Right lobe of liver (tissue), 6 donors: Measurements from ENCODE around the gene EDRF1. TPM values are rescaled to one million over a fixed set of nuclear protein-coding genes. Genes with fewer than 3 reads are reported as not detected.

Experiments
- ATAC-seq, 4 donors: fragments of 200-7000 bp; cut with Tn5 transposase; one replicate each; pipeline ENCODE4 v1.9.1; 2020; ENCODE audit warnings: mild to moderate bottlenecking in 4 of 4, moderate library complexity in 4 of 4
- DNase-seq, 3 donors: peaks; one replicate each; pipeline ENCODE4 v3.0.0-alpha.2; 2020
- H3K27ac ChIP-seq, 3 donors: fragments of 200-600 bp; one replicate each; pipeline ENCODE4 v1.8.0; 2022
- H3K27me3 ChIP-seq, 2 donors: fragments of 200-600 bp; one replicate each; pipeline ENCODE4 v1.8.0; 2022
- H3K36me3 ChIP-seq, 4 donors: fragments of 200-600 bp; sonication (generic) in 1 of 4; one replicate each; pipeline versions ENCODE4 v1.5.1 to v1.8.0; 2017 to 2022; ENCODE audit warnings: control low read depth in 1 of 4
- H3K4me1 ChIP-seq, 4 donors: fragments of 200-600 bp; sonication (generic) in 1 of 4; one replicate each; pipeline versions ENCODE4 v1.5.1 to v1.8.0; 2017 to 2022; ENCODE audit warnings: control low read depth in 1 of 4
- H3K4me3 ChIP-seq, 3 donors: fragments of 200-600 bp; one replicate each; pipeline ENCODE4 v1.8.0; 2022
- H3K9me3 ChIP-seq, 4 donors: fragments of 200-600 bp; sonication (generic) in 1 of 4; one replicate each; pipeline versions ENCODE4 v1.5.1 to v1.8.0; 2017 to 2022; ENCODE audit warnings: control low read depth in 1 of 4
- CTCF ChIP-seq, 4 donors: fragments of 200-600 bp in 3 of 4; fragments of 450-650 bp in 1 of 4; IDR thresholded peaks; one replicate each; pipeline versions ENCODE4 v1.5.1 to v1.8.0; 2016 to 2022; ENCODE audit warnings: antibody characterized with exemption in 4 of 4, mild to moderate bottlenecking in 2 of 4
- POLR2A ChIP-seq: fragments of 450-650 bp; IDR thresholded peaks from one replicate; pipeline ENCODE4 v1.6.1; 2017; ENCODE audit warnings: antibody characterized with exemption, mild to moderate bottlenecking
- WGBS: methylation state at CpG from one replicate; pipeline ENCODE4 v1.1.6; 2018; ENCODE audit warnings: low coverage, low lambda C conversion rate; ENCODE audit not compliant: insufficient coverage; ENCODE audit errors: missing lambda C conversion rate; 5-methylcytosine and 5-hydroxymethylcytosine counted together
- intact Hi-C, 2 donors: fragments of 100-400 bp; cut with DNase I; formaldehyde crosslinking; loops; one replicate each; pipeline versions ENCODE4 v1.11.2 to v1.14.1; 2022
- total RNA-seq, 6 experiments: library from RNA; depleted of rRNA in 2 of 6; stranded (reverse); fragments of >200 nt in 2 of 6; fragmentation: NEBNext Ultra II Directional in 3 of 6; extraction: Animal tissue kit (Norgen Biotek cat#: 25700) in 3 of 6; gene quantifications; one replicate each; pipeline versions ENCODE4 v1.1.0 to v1.2.4, GENCODE V29; 2016 to 2023
- donor health status: DM: no; HTN: yes; CAD: no.
- donor health status: DM: no; HTN: no; CAD: no.
- donor health status: DM: no; HTN: no; CAD: no.
- donor health status: DM: no; HTN: yes; CAD: no.
- donor health status: DM: no; HTN: yes; CAD: no.

The EDRF1 gene
- total RNA-seq, 6 experiments from 2014 or later = 6.5 to 8.5 (median 8.1) TPM

- WGBS = 36% methylated on average over 8 of the region's 8 CpGs
- DNase-seq = no peak
- intact Hi-C loops = no loop called here
Measured at GRCh38 chr10:125689955-125690569, 29.4 kb upstream of the EDRF1 start.

DNA sequence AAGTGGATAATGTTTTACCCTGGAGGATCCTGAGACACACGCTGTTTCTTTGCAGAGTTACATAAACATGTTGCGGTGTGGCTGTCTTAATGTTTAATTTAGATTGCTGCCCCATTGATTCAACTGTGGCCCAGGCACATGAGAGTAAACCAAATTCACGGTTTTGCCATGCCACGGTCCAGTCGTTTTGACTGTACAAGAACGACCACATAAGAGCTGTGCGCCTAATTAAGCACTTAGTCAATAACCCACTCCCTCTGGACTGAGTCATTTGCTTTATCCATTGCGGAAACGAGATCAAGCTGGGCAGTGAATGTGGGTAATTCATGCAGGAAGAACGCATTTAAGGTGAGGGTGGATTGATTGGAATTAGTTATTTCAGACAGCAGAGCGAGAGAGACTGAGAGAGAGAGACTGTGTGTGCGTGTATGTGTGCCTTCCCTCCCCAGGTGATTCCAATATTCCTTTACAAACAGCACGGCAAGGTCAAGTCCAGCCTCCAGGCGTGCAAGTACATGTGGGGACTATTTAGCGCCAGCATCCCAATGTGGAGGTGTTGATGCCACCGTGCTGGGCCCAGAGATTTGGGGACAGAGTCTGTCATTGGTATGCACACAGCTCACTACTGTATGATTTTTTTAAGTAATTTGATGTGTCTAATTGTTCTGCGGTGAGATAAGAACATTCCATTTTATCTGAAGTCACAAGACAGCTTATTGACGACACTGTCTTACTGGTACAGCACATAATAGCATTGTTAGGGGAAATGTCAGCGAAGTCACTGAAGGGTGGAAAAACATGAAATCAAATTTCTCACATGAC is 28.1 kb upstream of the EDRF1 start:
- DNase-seq (no peak), ATAC-seq (no peak)
- Histone ChIP-seq H3K4me3 (no peak overlapping the region), H3K4me1 (no peaks in the 10 kb centered on the region), H3K27ac (no peak overlapping the region), H3K36me3 (no peaks in the 10 kb centered on the region), H3K9me3 (no peaks in the 10 kb centered on the region), H3K27me3 (no peaks in the 10 kb centered on the region)
- intact Hi-C loops = no loop called here
- TF ChIP-seq CTCF (IDR thresholded peaks at IDR 0.05) (no peak), POLR2A (no peak)
- 60% methylated on average over 17 of the region's 19 CpGs for WGBS

More at GRCh38 chr10:125689955-125690569, 29.4 kb upstream of the EDRF1 start:
- TF ChIP-seq CTCF (IDR thresholded peaks at IDR 0.05) = no peak
- no peak for TF ChIP-seq POLR2A
- Histone ChIP-seq H3K27ac (no peak overlapping the region), H3K27me3 (no peaks in the 10 kb centered on the region), H3K4me1 (no peaks in the 10 kb centered on the region), H3K4me3 (no peak overlapping the region), H3K36me3 (no peaks in the 10 kb centered on the region), H3K9me3 (no peaks in the 10 kb centered on the region)
- no peak for ATAC-seq

DNA sequence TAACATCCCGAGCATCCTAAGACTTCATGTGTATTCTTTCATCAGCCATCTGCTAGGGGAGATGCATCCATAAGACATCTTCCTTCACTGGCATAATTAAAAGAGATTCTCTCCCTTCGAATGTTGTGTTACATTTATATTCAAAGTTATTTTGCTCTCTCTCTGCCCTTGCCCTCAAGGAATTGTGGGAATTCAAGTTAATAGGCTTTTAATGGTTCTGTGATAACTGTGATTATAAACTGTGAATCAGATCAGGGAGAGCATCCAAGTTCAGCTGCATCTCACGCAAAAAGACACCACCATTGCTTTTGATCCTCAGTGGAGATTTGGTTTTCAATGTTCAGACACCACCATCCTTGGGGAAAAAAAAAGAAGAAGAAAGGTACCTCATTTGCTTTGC is 27.3 kb upstream of the EDRF1 start:
- Histone ChIP-seq H3K27me3 (no peaks in the 10 kb centered on the region), H3K9me3 (no peaks in the 10 kb centered on the region), H3K36me3 (no peaks in the 10 kb centered on the region), H3K27ac (no peak overlapping the region), H3K4me3 (no peak overlapping the region), H3K4me1 (no peaks in the 10 kb centered on the region)
- ATAC-seq (no peak), DNase-seq (no peak)
- intact Hi-C loops = no loop called here
- no peak for TF ChIP-seq CTCF (IDR thresholded peaks at IDR 0.05)
- no peak for TF ChIP-seq POLR2A
- 33% methylated on average over 3 of the region's 3 CpGs for WGBS

GRCh38 chr10:125692601-125693523 is 26.6 kb upstream of the EDRF1 start:
- no peak overlapping the region for H3K4me3 ChIP-seq
- intact Hi-C loops = no loop called here
- TF ChIP-seq POLR2A (no peak), CTCF (IDR thresholded peaks at IDR 0.05) (no peak)
- H3K9me3 ChIP-seq = no peaks in the 10 kb centered on the region
- ATAC-seq (no peak), DNase-seq (no peak)
- H3K27ac ChIP-seq = no peak overlapping the region
- 69% methylated on average over 8 of the region's 12 CpGs for WGBS
- no peaks in the 10 kb centered on the region for H3K27me3 ChIP-seq
- no peaks in the 10 kb centered on the region for H3K4me1 ChIP-seq
- no peaks in the 10 kb centered on the region for H3K36me3 ChIP-seq
